Prostate gland (tissue), 2 donors: ENCODE results near the gene AMDHD2. TPM values are rescaled to one million over a fixed set of nuclear protein-coding genes. Genes with fewer than 3 reads are reported as not detected.

Source experiments
- DNase-seq: peaks from one replicate; pipeline ENCODE4 v3.0.0-alpha.2; 2019; ENCODE audit warnings: low spot score
- H3K27ac ChIP-seq, 2 donors: fragments of 200-600 bp; sonication (generic); 2 replicates each; pipeline ENCODE4 v1.5.1; 2017 to 2019
- H3K27me3 ChIP-seq: fragments of 200-600 bp; sonication (generic); replicated peaks from 2 replicates; pipeline ENCODE4 v1.5.1; 2019; ENCODE audit not compliant: insufficient read depth
- H3K36me3 ChIP-seq, 2 donors: fragments of 200-600 bp; sonication (generic); 1 replicate in 1 of 2; 2 replicates in 1 of 2; pipeline versions ENCODE4 v1.5.1 to v1.8.1; 2017 to 2019
- H3K4me1 ChIP-seq: fragments of 200-600 bp; sonication (generic); replicated peaks from 2 replicates; pipeline ENCODE4 v1.5.1; 2019
- H3K4me3 ChIP-seq, 2 donors: fragments of 200-600 bp; sonication (generic); 2 replicates each; pipeline ENCODE4 v1.5.1; 2017 to 2019
- H3K9me3 ChIP-seq: fragments of 200-600 bp; sonication (generic); 2 replicates; pipeline ENCODE4 v1.5.1; 2017
- POLR2A ChIP-seq: fragments of 450-650 bp; IDR thresholded peaks from one replicate; pipeline ENCODE4 v1.6.1; 2016; ENCODE audit warnings: antibody characterized with exemption, mild to moderate bottlenecking
- POLR2AphosphoS5 ChIP-seq: sonication (generic); formaldehyde crosslinking; IDR thresholded peaks from one replicate; pipeline ENCODE4 v1.6.1; 2017; ENCODE audit warnings: antibody characterized with exemption
- WGBS: methylation state at CpG from one replicate; pipeline ENCODE4 v1.1.5; 2018; 5-methylcytosine and 5-hydroxymethylcytosine counted together
- intact Hi-C: fragments of 100-400 bp; cut with DNase I; formaldehyde crosslinking; loops from one replicate; pipeline ENCODE4 v1.14.2; 2022
- total RNA-seq, 2 donors: library from RNA; depleted of rRNA; stranded (reverse); fragments of >200 nt; gene quantifications; one replicate each; pipeline ENCODE4 v1.1.0, GENCODE V29; 2016
- TF ChIP-seq, protein P1 (sequence below), 4 experiments: fragments of 200-600 bp in 2 of 4; fragments of 450-650 bp in 2 of 4; sonication (generic) in 2 of 4; IDR thresholded peaks; 1 replicate in 3 of 4; 2 replicates in 1 of 4; pipeline ENCODE4 v1.5.1; 2016 to 2019; ENCODE audit warnings: antibody characterized with exemption in 4 of 4, mild to moderate bottlenecking in 2 of 4, moderate library complexity in 2 of 4

AMDHD2 gene
- total RNA-seq, 2 donors from 2014 or later = 41.4 to 78.1 TPM

DNA sequence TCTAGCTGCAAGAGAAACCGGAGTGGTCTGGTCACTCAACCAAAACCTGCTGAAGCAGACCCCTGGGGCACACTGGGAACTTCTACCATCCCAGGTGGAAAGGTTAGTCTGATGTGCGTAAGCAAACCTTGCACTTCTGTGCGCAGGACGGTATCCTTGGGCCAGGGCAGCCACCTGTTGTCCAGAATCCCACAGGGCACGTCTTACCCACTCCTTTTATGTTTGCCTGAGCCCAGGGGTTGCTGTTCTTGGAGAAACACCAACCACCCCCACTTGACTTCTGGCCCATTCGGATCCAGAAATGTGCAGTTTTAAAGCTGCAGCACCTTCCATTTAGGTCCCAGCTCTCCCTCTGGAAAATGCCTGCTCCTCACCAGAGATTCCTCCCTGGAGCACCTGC lies 26.6 kb upstream of the AMDHD2 start:
- H3K9me3 ChIP-seq = no peaks in the 10 kb centered on the region
- H3K4me3 ChIP-seq = no peak overlapping the region
- WGBS = 87% methylated on average over 6 of the region's 6 CpGs
- DNase-seq = no peak
- H3K27ac ChIP-seq = no peak overlapping the region
- peaks cover 2% of the 10 kb centered on the region for H3K4me1 ChIP-seq
- H3K36me3 ChIP-seq = no peaks in the 10 kb centered on the region
- intact Hi-C loops = no loop called here
- TF ChIP-seq POLR2AphosphoS5 = no peak
- TF ChIP-seq, protein P1, sequence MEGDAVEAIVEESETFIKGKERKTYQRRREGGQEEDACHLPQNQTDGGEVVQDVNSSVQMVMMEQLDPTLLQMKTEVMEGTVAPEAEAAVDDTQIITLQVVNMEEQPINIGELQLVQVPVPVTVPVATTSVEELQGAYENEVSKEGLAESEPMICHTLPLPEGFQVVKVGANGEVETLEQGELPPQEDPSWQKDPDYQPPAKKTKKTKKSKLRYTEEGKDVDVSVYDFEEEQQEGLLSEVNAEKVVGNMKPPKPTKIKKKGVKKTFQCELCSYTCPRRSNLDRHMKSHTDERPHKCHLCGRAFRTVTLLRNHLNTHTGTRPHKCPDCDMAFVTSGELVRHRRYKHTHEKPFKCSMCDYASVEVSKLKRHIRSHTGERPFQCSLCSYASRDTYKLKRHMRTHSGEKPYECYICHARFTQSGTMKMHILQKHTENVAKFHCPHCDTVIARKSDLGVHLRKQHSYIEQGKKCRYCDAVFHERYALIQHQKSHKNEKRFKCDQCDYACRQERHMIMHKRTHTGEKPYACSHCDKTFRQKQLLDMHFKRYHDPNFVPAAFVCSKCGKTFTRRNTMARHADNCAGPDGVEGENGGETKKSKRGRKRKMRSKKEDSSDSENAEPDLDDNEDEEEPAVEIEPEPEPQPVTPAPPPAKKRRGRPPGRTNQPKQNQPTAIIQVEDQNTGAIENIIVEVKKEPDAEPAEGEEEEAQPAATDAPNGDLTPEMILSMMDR (IDR thresholded peaks at IDR 0.05) = no peak
- TF ChIP-seq POLR2A = no peak
- H3K27me3 ChIP-seq = no peaks in the 10 kb centered on the region

DNA sequence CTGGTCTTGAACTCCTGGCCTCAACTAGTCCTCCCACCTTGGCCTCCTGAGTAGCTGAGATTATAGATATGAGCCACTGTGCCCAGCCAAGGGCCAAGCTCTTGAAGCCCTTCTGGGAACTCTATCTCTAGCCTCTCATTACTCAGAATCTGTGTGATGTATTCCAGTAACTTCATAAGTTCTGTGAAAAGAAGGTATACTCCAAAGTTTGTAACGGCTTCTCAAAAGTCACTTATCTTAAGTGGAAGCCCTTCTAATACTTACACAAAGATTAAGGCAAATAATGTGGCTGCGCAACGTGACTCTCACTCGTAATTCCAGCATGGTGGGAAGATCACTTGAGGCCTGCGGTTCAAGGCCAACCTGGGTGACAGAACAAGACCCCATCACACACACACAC lies 25.6 kb upstream of the AMDHD2 start:
- 91% methylated on average over 5 of the region's 5 CpGs for WGBS
- intact Hi-C loops = loop anchor here (5.0 kb wide), 1 partner anchor 67 kb away; the partner anchor contains the start of gene CCNF
- H3K4me1 ChIP-seq = peaks cover 8% of the 10 kb centered on the region

DNA sequence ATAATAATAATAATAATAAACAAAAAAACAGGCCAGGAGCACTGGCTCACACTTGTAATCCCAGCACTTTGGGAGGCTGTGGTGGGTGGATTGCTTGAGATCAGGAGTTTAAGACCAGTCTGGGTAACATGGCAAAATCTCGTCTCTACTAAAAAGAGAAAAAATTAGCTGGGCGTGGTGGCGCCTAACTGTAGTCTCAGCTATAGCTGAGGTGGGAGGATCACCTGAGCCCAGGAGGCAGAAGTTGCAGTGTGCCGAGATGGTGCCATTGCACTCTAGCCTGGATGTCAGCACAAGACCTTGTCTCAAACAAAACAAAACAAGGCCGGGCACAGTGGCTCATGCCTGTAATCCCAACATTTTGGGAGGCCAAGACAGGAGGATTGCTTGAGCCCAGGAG lies 25.1 kb upstream of the AMDHD2 start:
- TF ChIP-seq POLR2AphosphoS5 (no peak), POLR2A (no peak)
- TF ChIP-seq, protein P1 (IDR thresholded peaks at IDR 0.05) = no peak
- 85% methylated on average over 5 of the region's 5 CpGs for WGBS
- no peaks in the 10 kb centered on the region for H3K27me3 ChIP-seq
- no peaks in the 10 kb centered on the region for H3K9me3 ChIP-seq
- H3K27ac ChIP-seq = no peak overlapping the region
- no peaks in the 10 kb centered on the region for H3K36me3 ChIP-seq
- peaks cover 8% of the 10 kb centered on the region for H3K4me1 ChIP-seq
- intact Hi-C loops = loop anchor here (5.0 kb wide), 1 partner anchor 68 kb away; the partner anchor contains the start of gene CCNF
- no peak for DNase-seq
- H3K4me3 ChIP-seq = no peak overlapping the region

More for the DNA sequence above, 25.6 kb upstream of the AMDHD2 start:
- Histone ChIP-seq H3K4me3 (no peak overlapping the region), H3K27me3 (no peaks in the 10 kb centered on the region), H3K36me3 (no peaks in the 10 kb centered on the region), H3K27ac (no peak overlapping the region), H3K9me3 (no peaks in the 10 kb centered on the region)
- no peak for TF ChIP-seq POLR2AphosphoS5
- TF ChIP-seq, protein P1 (IDR thresholded peaks at IDR 0.05) = no peak
- TF ChIP-seq POLR2A = no peak
- DNase-seq = no peak

DNA sequence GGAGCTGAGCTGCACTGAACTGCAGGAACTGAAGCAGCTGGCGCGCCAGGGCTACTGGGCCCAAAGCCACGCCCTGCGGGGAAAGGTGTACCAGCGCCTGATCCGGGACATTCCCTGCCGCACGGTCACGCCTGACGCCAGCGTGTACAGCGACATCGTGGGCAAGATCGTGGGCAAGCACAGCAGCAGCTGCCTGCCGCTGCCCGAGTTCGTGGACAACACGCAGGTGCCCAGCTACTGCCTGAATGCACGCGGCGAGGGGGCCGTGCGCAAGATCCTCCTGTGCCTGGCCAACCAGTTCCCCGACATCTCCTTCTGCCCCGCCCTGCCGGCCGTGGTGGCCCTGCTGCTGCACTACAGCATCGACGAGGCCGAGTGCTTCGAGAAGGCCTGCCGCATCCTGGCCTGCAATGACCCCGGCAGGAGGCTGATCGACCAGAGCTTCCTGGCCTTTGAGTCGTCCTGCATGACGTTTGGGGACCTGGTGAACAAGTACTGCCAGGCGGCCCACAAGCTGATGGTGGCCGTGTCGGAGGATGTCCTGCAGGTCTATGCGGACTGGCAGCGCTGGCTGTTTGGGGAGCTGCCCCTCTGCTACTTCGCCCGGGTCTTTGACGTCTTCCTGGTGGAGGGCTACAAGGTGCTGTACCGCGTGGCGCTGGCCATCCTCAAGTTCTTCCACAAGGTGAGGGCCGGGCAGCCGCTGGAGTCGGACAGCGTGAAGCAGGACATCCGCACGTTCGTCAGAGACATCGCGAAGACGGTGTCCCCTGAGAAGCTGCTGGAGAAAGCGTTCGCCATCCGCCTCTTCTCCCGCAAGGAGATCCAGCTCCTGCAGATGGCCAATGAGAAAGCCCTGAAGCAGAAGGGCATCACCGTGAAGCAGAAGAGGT lies 23.7 kb upstream of the AMDHD2 start:
- Histone ChIP-seq H3K36me3 (no peaks in the 10 kb centered on the region), H3K27me3 (no peaks in the 10 kb centered on the region), H3K27ac (peak overlapping the region in 1 of 2 donors; percentile 68), H3K4me3 (no peak overlapping the region), H3K4me1 (peaks cover 10% of the 10 kb centered on the region), H3K9me3 (no peaks in the 10 kb centered on the region)
- 89% methylated on average over 62 of the region's 62 CpGs for WGBS
- intact Hi-C loops = loop anchor here (5.0 kb wide), 1 partner anchor 69 kb away; the partner anchor contains the start of gene CCNF
- TF ChIP-seq, protein P1 (IDR thresholded peaks at IDR 0.05) = no peak
- no peak for TF ChIP-seq POLR2A
- TF ChIP-seq POLR2AphosphoS5 = no peak
- DNase-seq = no peak
